WERI-Rb-1 (cell line): Measurements from ENCODE around the gene SLIT3.

Experiments
- DNase-seq: peaks from one replicate; pipeline ENCODE4 v3.0.0-alpha.2; 2020
- H3K27ac ChIP-seq: fragments of 250-450 bp; sonication (Bioruptor Pico); 2 replicates; pipeline ENCODE4 v1.5.1; 2020; ENCODE audit warnings: mild to moderate bottlenecking, moderate library complexity
- H3K27me3 ChIP-seq: fragments of 250-450 bp; sonication (Bioruptor Pico); 2 replicates; pipeline ENCODE4 v1.5.1; 2021; ENCODE audit warnings: mild to moderate bottlenecking, low read depth, moderate library complexity; ENCODE audit not compliant: insufficient read depth, severe bottlenecking
- H3K36me3 ChIP-seq: fragments of 250-450 bp; sonication (Bioruptor Pico); 2 replicates; pipeline ENCODE4 v1.5.1; 2020; ENCODE audit warnings: mild to moderate bottlenecking, moderate library complexity
- H3K4me3 ChIP-seq: 2 replicates; pipeline ENCODE4 v1.5.1; 2011; ENCODE audit warnings: low read depth, mild to moderate bottlenecking, control low read depth, low read length
- H3K9me3 ChIP-seq: fragments of 250-450 bp; sonication (Bioruptor Pico); 2 replicates; pipeline ENCODE4 v1.5.1; 2021; ENCODE audit warnings: mild to moderate bottlenecking, moderate library complexity; ENCODE audit not compliant: severe bottlenecking
- CTCF ChIP-seq: IDR thresholded peaks from 2 replicates; pipeline ENCODE4 v1.5.1; 2011; ENCODE audit warnings: low read depth, mild to moderate bottlenecking, control low read depth, inconsistent platforms, low read length

Gene SLIT3

DNA sequence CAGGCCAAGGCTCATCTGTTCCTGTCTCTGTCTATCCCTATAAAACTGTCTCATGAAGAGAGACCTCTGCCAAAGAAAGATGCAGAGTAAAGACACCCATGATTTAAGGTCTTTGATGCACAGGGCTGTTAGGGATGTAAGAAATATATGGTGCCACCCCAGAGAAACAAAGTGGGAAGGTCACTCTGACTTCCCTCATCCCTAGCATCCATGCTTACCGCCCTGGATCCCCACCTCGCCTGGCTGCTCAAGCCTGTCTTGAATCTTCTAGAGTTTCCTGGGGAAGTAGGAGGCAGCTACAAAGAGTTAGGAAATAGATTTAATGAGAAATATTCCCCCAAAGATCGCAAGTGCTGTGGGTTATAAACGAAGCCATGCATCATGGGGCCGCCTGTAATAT, 349.2 kb downstream of the SLIT3 start:
- DNase-seq: no peak
- H3K36me3 ChIP-seq: no peaks in the 10 kb centered on the region
- H3K27ac ChIP-seq: no peak overlapping the region
- H3K9me3 ChIP-seq: no peaks in the 10 kb centered on the region
- no peak overlapping the region for H3K4me3 ChIP-seq
- no peak for TF ChIP-seq CTCF
- peaks cover 88% of the 10 kb centered on the region for H3K27me3 ChIP-seq

GRCh38 chr5:168951356-168951755, 349.6 kb downstream of the SLIT3 start:
- no peaks in the 10 kb centered on the region for H3K36me3 ChIP-seq
- TF ChIP-seq CTCF: no peak
- H3K9me3 ChIP-seq: no peaks in the 10 kb centered on the region
- peaks cover 91% of the 10 kb centered on the region for H3K27me3 ChIP-seq
- H3K27ac ChIP-seq: no peak overlapping the region
- H3K4me3 ChIP-seq: no peak overlapping the region
- no peak for DNase-seq

- Histone ChIP-seq H3K27me3 (peaks cover 89% of the 10 kb centered on the region), H3K36me3 (no peaks in the 10 kb centered on the region), H3K27ac (no peak overlapping the region), H3K9me3 (no peaks in the 10 kb centered on the region), H3K4me3 (no peak overlapping the region)
- no peak for DNase-seq
- no peak for TF ChIP-seq CTCF
Measured at GRCh38 chr5:168950241-168950951, 350.5 kb downstream of the SLIT3 start.

GRCh38 chr5:168948746-168949145, 352.2 kb downstream of the SLIT3 start:
- no peak for TF ChIP-seq CTCF
- Histone ChIP-seq H3K9me3 (no peaks in the 10 kb centered on the region), H3K27ac (no peak overlapping the region), H3K4me3 (no peak overlapping the region), H3K36me3 (no peaks in the 10 kb centered on the region), H3K27me3 (peaks cover 80% of the 10 kb centered on the region)
- DNase-seq: no peak

GRCh38 chr5:168947212-168947868, 353.6 kb downstream of the SLIT3 start:
- no peaks in the 10 kb centered on the region for H3K36me3 ChIP-seq
- no peaks in the 10 kb centered on the region for H3K9me3 ChIP-seq
- no peak overlapping the region for H3K27ac ChIP-seq
- peaks cover 77% of the 10 kb centered on the region for H3K27me3 ChIP-seq
- peak; percentile 73 for TF ChIP-seq CTCF
- peak; percentile 52 for DNase-seq
- no peak overlapping the region for H3K4me3 ChIP-seq
